ENCODE data around the gene SESTD1. TPM values are rescaled to one million over a fixed set of nuclear protein-coding genes. Genes with fewer than 3 reads are reported as not detected.

The SESTD1 gene
- total RNA-seq, 4 donors from 2014 or later: 9.7 to 28.1 (median 21.3) TPM

DNA sequence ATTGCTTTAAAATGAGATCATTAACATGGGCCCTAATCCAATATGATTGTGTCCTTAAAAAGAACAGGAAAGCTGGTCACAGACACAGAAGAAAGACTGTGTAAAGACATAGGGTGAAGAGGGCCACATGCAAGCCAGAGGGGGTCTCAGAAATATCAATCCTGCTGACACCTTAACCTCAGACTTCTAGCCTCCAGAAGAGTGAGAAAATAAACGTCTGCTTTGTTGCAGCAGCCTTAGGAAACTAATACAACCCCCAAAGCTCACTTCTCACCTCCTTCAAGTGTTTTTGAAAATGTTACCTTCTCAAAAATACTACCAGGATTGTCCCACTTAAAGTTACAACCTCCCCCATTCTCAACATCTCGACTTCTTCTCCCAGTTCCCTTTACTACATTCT lies 39.8 kb upstream of the SESTD1 start:
- intact Hi-C loops (cut with DNase I): no loop called here
- DNase-seq: no peak
- H3K27me3 ChIP-seq: no peaks in the 10 kb centered on the region
- no peak overlapping the region for H3K27ac ChIP-seq
- no peak overlapping the region for H3K4me3 ChIP-seq (replicated peaks in 1 of 3)
- TF ChIP-seq POLR2A (IDR thresholded peaks at IDR 0.05): no peak
- TF ChIP-seq, protein P1, sequence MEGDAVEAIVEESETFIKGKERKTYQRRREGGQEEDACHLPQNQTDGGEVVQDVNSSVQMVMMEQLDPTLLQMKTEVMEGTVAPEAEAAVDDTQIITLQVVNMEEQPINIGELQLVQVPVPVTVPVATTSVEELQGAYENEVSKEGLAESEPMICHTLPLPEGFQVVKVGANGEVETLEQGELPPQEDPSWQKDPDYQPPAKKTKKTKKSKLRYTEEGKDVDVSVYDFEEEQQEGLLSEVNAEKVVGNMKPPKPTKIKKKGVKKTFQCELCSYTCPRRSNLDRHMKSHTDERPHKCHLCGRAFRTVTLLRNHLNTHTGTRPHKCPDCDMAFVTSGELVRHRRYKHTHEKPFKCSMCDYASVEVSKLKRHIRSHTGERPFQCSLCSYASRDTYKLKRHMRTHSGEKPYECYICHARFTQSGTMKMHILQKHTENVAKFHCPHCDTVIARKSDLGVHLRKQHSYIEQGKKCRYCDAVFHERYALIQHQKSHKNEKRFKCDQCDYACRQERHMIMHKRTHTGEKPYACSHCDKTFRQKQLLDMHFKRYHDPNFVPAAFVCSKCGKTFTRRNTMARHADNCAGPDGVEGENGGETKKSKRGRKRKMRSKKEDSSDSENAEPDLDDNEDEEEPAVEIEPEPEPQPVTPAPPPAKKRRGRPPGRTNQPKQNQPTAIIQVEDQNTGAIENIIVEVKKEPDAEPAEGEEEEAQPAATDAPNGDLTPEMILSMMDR (IDR thresholded peaks at IDR 0.05): no peak
- no peaks in the 10 kb centered on the region for H3K9me3 ChIP-seq
- WGBS, 2 donors: 68 to 70% methylated on average over 2 of the region's 2 CpGs
- H3K4me1 ChIP-seq: no peaks in the 10 kb centered on the region
- no peaks in the 10 kb centered on the region for H3K36me3 ChIP-seq

GRCh38 chr2:179302764-179303571 lies 38.3 kb upstream of the SESTD1 start:
- Histone ChIP-seq H3K4me3 (replicated peaks in 1 of 3) (no peak overlapping the region), H3K4me1 (no peaks in the 10 kb centered on the region), H3K9me3 (no peaks in the 10 kb centered on the region), H3K27ac (no peak overlapping the region), H3K36me3 (no peaks in the 10 kb centered on the region), H3K27me3 (no peaks in the 10 kb centered on the region)
- intact Hi-C loops (cut with DNase I): no loop called here
- WGBS, 2 donors: 85 to 92% methylated on average over 6 of the region's 6 CpGs
- TF ChIP-seq, protein P1 (IDR thresholded peaks at IDR 0.05): no peak
- no peak for TF ChIP-seq POLR2A (IDR thresholded peaks at IDR 0.05)
- no peak for DNase-seq

- no peak overlapping the region for H3K4me3 ChIP-seq (replicated peaks in 1 of 3)
- no peaks in the 10 kb centered on the region for H3K4me1 ChIP-seq
- no peak for DNase-seq
These were observed 37.5 kb upstream of the SESTD1 start for GRCh38 chr2:179302149-179302548.

GRCh38 chr2:179298666-179299065 lies 34.0 kb upstream of the SESTD1 start:
- no peaks in the 10 kb centered on the region for H3K9me3 ChIP-seq
- WGBS, 2 donors: 89 to 92% methylated on average over 5 of the region's 5 CpGs
- TF ChIP-seq, protein P1 (IDR thresholded peaks at IDR 0.05): no peak
- no peak for TF ChIP-seq POLR2A (IDR thresholded peaks at IDR 0.05)

More at GRCh38 chr2:179302149-179302548, 37.5 kb upstream of the SESTD1 start:
- Histone ChIP-seq H3K27me3 (no peaks in the 10 kb centered on the region), H3K27ac (no peak overlapping the region), H3K36me3 (no peaks in the 10 kb centered on the region), H3K9me3 (no peaks in the 10 kb centered on the region)
- TF ChIP-seq, protein P1 (IDR thresholded peaks at IDR 0.05): no peak
- no peak for TF ChIP-seq POLR2A (IDR thresholded peaks at IDR 0.05)
- intact Hi-C loops (cut with DNase I): no loop called here
- WGBS, 2 donors: 80 to 86% methylated on average over 4 of the region's 4 CpGs

GRCh38 chr2:179297927-179298326 lies 33.3 kb upstream of the SESTD1 start:
- intact Hi-C loops (cut with DNase I): no loop called here
- TF ChIP-seq POLR2A (IDR thresholded peaks at IDR 0.05): no peak
- TF ChIP-seq, protein P1 (IDR thresholded peaks at IDR 0.05): no peak
- H3K4me3 ChIP-seq (replicated peaks in 1 of 3): no peak overlapping the region
- WGBS, 2 donors: 85 to 86% methylated on average over 2 of the region's 2 CpGs
- H3K4me1 ChIP-seq: no peaks in the 10 kb centered on the region
- H3K27me3 ChIP-seq: no peaks in the 10 kb centered on the region
- H3K27ac ChIP-seq: no peak overlapping the region
- no peaks in the 10 kb centered on the region for H3K36me3 ChIP-seq
- H3K9me3 ChIP-seq: no peaks in the 10 kb centered on the region
- DNase-seq: no peak

More at GRCh38 chr2:179298666-179299065, 34.0 kb upstream of the SESTD1 start:
- no peak overlapping the region for H3K27ac ChIP-seq
- no peaks in the 10 kb centered on the region for H3K27me3 ChIP-seq
- no peak overlapping the region for H3K4me3 ChIP-seq (replicated peaks in 1 of 3)
- H3K36me3 ChIP-seq: no peaks in the 10 kb centered on the region
- intact Hi-C loops (cut with DNase I): no loop called here
- H3K4me1 ChIP-seq: no peaks in the 10 kb centered on the region
- DNase-seq: no peak
